HepG2 (cell line): ENCODE measurements around the gene TNFSF12. TPM values are rescaled to one million over a fixed set of nuclear protein-coding genes. Genes with fewer than 3 reads are reported as not detected.

Source experiments
- SPEN ChIP-seq: sonication (generic); formaldehyde crosslinking; IDR thresholded peaks from 2 replicates; pipeline ENCODE4 v1.5.1; 2020; ENCODE audit warnings: low read depth, mild to moderate bottlenecking, missing genetic modification reagents
- SRY ChIP-seq: sonication (generic); formaldehyde crosslinking; IDR thresholded peaks from 2 replicates; pipeline ENCODE4 v1.8.0; 2022; ENCODE audit warnings: mild to moderate bottlenecking, missing genetic modification reagents
- SYNCRIP ChIP-seq: fragments of 200-400 bp; formaldehyde crosslinking; IDR thresholded peaks from 2 replicates; pipeline ENCODE4 v1.6.1; 2018; ENCODE audit warnings: mild to moderate bottlenecking, low read depth, low read length; ENCODE audit not compliant: insufficient read depth
- TCF12 ChIP-seq, 2 experiments: fragments of 450-650 bp in 1 of 2; sonication (generic) in 1 of 2; formaldehyde crosslinking in 1 of 2; IDR thresholded peaks; 2 replicates each; pipeline versions ENCODE4 v1.6.1 to v1.8.0; 2017 to 2022; ENCODE audit warnings: antibody characterized with exemption in 1 of 2, mild to moderate bottlenecking in 1 of 2, missing genetic modification reagents in 1 of 2, moderate library complexity in 1 of 2
- ZNF761 ChIP-seq: sonication (generic); formaldehyde crosslinking; conservative IDR thresholded peaks from 2 replicates; pipeline ENCODE4 v1.4.0; 2020; ENCODE audit warnings: mild to moderate bottlenecking, missing genetic modification reagents
- polyA plus RNA-seq, 8 experiments: library from polyadenylated mRNA; depleted of rRNA in 3 of 8; stranded (reverse) in 7 of 8; unstranded in 1 of 8; fragments of >200 nt; fragmentation: Illumina TruSeq in 4 of 8; extraction: Trizol in 4 of 8; gene quantifications; 2 replicates each; pipeline versions ENCODE4 v1.2.1 to v1.2.3, GENCODE V29; 2011 to 2016; ENCODE audit warnings: low read depth in 4 of 8, missing spikeins in 1 of 8, mixed read lengths in 1 of 8; ENCODE audit not compliant: insufficient read depth in 1 of 8
- total RNA-seq, 5 experiments: library from RNA; depleted of rRNA; stranded (reverse); fragments of >200 nt; fragmentation: Illumina TruSeq; extraction: Trizol; gene quantifications; 2 replicates each; pipeline ENCODE4 v1.2.3, GENCODE V29; 2016; ENCODE audit warnings: low read depth in 1 of 5
- TF ChIP-seq, protein P1 (sequence below): sonication (generic); formaldehyde crosslinking; IDR thresholded peaks from 2 replicates; pipeline ENCODE4 v1.8.0; 2022; ENCODE audit warnings: mild to moderate bottlenecking, missing genetic modification reagents, moderate library complexity
- TF ChIP-seq, protein P2 (sequence below): sonication (generic); formaldehyde crosslinking; IDR thresholded peaks from 2 replicates; pipeline ENCODE4 v1.8.1; 2022; ENCODE audit warnings: low read depth, mild to moderate bottlenecking, missing genetic modification reagents
- TF ChIP-seq, protein P3 (sequence below): sonication (generic); formaldehyde crosslinking; IDR thresholded peaks from 2 replicates; pipeline ENCODE4 v1.9.0; 2021; ENCODE audit warnings: missing genetic modification reagents, borderline replicate concordance
- TF ChIP-seq, protein P4 (sequence below): sonication (generic); formaldehyde crosslinking; IDR thresholded peaks from 2 replicates; pipeline ENCODE4 v1.4.0; 2020; ENCODE audit warnings: missing genetic modification reagents
- TF ChIP-seq, protein P5 (sequence below): sonication (generic); formaldehyde crosslinking; IDR thresholded peaks from 2 replicates; pipeline ENCODE4 v1.5.1; 2020; ENCODE audit warnings: mild to moderate bottlenecking, moderate library complexity, missing genetic modification reagents
- TF ChIP-seq, protein P6 (sequence below): sonication (generic); formaldehyde crosslinking; IDR thresholded peaks from 2 replicates; pipeline ENCODE4 v1.4.0; 2020; ENCODE audit warnings: missing genetic modification reagents, borderline replicate concordance
- TF ChIP-seq, protein P7 (sequence below): sonication (generic); formaldehyde crosslinking; IDR thresholded peaks from 2 replicates; pipeline ENCODE4 v1.8.0; 2022; ENCODE audit warnings: mild to moderate bottlenecking, missing genetic modification reagents, moderate library complexity

The TNFSF12 gene
- total and polyA plus RNA-seq, 2 of the 13 experiments (the other 11 are each of a cell fraction or from before 2014, with no cell fraction given): 0.93 to 7.2 TPM

DNA sequence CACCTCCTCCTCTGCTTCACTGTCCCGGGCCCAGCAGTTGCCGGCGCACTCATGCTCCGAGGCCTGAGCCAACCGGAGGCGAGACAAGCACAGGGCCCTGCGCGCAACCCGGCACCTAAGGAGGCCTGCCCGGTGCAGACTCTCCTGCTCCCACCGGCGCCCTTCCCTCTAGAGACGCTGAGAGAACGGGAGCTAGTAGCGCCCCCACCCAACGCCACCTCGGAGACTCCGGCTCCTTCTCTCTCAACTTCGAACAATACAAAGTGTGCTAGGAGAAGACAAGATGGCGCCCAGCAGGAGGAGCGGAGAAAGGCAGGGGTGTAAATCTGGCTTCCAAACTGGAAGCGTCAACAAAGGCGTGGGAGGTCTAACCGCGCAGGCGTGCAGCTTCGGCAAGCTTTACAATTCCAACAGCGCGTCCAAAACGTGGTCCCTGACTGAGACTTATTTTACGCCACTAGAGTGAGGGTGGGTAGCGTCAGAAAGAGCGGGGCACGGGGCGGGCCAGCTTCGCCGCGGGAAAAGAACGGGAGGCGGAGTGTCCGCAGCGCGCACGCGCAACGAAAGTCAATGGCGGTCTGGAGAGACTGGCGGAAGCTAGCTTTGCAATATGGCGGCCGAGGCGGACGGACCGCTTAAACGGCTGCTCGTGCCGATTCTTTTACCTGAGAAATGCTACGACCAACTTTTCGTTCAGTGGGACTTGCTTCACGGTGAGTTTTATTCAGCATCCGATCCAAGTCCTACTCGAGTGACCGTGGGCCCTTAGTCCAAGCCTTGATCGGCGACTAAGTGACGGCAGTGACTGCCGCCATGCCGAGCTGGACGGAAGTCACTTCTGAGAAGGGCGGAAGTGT is 34.6 kb downstream of the TNFSF12 start, which contains the start of gene MPDU1 (continued):
- TF ChIP-seq, protein P1, sequence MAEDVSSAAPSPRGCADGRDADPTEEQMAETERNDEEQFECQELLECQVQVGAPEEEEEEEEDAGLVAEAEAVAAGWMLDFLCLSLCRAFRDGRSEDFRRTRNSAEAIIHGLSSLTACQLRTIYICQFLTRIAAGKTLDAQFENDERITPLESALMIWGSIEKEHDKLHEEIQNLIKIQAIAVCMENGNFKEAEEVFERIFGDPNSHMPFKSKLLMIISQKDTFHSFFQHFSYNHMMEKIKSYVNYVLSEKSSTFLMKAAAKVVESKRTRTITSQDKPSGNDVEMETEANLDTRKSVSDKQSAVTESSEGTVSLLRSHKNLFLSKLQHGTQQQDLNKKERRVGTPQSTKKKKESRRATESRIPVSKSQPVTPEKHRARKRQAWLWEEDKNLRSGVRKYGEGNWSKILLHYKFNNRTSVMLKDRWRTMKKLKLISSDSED: no peak
- TF ChIP-seq, protein P2, sequence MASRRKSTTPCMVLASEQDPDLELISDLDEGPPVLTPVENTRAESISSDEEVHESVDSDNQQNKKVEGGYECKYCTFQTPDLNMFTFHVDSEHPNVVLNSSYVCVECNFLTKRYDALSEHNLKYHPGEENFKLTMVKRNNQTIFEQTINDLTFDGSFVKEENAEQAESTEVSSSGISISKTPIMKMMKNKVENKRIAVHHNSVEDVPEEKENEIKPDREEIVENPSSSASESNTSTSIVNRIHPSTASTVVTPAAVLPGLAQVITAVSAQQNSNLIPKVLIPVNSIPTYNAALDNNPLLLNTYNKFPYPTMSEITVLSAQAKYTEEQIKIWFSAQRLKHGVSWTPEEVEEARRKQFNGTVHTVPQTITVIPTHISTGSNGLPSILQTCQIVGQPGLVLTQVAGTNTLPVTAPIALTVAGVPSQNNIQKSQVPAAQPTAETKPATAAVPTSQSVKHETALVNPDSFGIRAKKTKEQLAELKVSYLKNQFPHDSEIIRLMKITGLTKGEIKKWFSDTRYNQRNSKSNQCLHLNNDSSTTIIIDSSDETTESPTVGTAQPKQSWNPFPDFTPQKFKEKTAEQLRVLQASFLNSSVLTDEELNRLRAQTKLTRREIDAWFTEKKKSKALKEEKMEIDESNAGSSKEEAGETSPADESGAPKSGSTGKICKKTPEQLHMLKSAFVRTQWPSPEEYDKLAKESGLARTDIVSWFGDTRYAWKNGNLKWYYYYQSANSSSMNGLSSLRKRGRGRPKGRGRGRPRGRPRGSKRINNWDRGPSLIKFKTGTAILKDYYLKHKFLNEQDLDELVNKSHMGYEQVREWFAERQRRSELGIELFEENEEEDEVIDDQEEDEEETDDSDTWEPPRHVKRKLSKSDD (CRISPR knock-in tag): peak; percentile 97
- TF ChIP-seq, protein P3, sequence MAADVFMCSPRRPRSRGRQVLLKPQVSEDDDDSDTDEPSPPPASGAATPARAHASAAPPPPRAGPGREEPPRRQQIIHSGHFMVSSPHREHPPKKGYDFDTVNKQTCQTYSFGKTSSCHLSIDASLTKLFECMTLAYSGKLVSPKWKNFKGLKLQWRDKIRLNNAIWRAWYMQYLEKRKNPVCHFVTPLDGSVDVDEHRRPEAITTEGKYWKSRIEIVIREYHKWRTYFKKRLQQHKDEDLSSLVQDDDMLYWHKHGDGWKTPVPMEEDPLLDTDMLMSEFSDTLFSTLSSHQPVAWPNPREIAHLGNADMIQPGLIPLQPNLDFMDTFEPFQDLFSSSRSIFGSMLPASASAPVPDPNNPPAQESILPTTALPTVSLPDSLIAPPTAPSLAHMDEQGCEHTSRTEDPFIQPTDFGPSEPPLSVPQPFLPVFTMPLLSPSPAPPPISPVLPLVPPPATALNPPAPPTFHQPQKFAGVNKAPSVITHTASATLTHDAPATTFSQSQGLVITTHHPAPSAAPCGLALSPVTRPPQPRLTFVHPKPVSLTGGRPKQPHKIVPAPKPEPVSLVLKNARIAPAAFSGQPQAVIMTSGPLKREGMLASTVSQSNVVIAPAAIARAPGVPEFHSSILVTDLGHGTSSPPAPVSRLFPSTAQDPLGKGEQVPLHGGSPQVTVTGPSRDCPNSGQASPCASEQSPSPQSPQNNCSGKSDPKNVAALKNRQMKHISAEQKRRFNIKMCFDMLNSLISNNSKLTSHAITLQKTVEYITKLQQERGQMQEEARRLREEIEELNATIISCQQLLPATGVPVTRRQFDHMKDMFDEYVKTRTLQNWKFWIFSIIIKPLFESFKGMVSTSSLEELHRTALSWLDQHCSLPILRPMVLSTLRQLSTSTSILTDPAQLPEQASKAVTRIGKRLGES (CRISPR knock-in tag): peak; percentile 75; the same call in 1 of the 2 replicates
- TF ChIP-seq TCF12 (IDR thresholded peaks at IDR 0.05) (no peak), TCF12 (CRISPR knock-in tag; IDR thresholded peaks at IDR 0.05) (no peak), ZNF761 (CRISPR knock-in tag) (no peak), SYNCRIP (no peak), SPEN (peak; percentile 74), SRY (CRISPR knock-in tag) (no peak)
- TF ChIP-seq, protein P4, sequence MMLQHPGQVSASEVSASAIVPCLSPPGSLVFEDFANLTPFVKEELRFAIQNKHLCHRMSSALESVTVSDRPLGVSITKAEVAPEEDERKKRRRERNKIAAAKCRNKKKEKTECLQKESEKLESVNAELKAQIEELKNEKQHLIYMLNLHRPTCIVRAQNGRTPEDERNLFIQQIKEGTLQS (CRISPR knock-in tag): no peak
- TF ChIP-seq, protein P5, sequence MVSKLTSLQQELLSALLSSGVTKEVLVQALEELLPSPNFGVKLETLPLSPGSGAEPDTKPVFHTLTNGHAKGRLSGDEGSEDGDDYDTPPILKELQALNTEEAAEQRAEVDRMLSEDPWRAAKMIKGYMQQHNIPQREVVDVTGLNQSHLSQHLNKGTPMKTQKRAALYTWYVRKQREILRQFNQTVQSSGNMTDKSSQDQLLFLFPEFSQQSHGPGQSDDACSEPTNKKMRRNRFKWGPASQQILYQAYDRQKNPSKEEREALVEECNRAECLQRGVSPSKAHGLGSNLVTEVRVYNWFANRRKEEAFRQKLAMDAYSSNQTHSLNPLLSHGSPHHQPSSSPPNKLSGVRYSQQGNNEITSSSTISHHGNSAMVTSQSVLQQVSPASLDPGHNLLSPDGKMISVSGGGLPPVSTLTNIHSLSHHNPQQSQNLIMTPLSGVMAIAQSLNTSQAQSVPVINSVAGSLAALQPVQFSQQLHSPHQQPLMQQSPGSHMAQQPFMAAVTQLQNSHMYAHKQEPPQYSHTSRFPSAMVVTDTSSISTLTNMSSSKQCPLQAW: peak; percentile 80
- TF ChIP-seq, protein P6, sequence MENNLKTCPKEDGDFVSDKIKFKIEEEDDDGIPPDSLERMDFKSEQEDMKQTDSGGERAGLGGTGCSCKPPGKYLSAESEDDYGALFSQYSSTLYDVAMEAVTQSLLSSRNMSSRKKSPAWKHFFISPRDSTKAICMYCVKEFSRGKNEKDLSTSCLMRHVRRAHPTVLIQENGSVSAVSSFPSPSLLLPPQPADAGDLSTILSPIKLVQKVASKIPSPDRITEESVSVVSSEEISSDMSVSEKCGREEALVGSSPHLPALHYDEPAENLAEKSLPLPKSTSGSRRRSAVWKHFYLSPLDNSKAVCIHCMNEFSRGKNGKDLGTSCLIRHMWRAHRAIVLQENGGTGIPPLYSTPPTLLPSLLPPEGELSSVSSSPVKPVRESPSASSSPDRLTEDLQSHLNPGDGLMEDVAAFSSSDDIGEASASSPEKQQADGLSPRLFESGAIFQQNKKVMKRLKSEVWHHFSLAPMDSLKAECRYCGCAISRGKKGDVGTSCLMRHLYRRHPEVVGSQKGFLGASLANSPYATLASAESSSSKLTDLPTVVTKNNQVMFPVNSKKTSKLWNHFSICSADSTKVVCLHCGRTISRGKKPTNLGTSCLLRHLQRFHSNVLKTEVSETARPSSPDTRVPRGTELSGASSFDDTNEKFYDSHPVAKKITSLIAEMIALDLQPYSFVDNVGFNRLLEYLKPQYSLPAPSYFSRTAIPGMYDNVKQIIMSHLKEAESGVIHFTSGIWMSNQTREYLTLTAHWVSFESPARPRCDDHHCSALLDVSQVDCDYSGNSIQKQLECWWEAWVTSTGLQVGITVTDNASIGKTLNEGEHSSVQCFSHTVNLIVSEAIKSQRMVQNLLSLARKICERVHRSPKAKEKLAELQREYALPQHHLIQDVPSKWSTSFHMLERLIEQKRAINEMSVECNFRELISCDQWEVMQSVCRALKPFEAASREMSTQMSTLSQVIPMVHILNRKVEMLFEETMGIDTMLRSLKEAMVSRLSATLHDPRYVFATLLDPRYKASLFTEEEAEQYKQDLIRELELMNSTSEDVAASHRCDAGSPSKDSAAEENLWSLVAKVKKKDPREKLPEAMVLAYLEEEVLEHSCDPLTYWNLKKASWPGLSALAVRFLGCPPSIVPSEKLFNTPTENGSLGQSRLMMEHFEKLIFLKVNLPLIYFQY: no peak; the same call in 1 of the 2 replicates
- TF ChIP-seq, protein P7, sequence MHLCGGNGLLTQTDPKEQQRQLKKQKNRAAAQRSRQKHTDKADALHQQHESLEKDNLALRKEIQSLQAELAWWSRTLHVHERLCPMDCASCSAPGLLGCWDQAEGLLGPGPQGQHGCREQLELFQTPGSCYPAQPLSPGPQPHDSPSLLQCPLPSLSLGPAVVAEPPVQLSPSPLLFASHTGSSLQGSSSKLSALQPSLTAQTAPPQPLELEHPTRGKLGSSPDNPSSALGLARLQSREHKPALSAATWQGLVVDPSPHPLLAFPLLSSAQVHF (CRISPR knock-in tag): no peak
